ENCODE data around the gene OR2H1. TPM values are rescaled to one million over a fixed set of nuclear protein-coding genes. Genes with fewer than 3 reads are reported as not detected.

OR2H1 gene
- total and polyA plus RNA-seq, 2 donors (not counting 1 experiment from before 2014, with no cell fraction given) = not detected

DNA sequence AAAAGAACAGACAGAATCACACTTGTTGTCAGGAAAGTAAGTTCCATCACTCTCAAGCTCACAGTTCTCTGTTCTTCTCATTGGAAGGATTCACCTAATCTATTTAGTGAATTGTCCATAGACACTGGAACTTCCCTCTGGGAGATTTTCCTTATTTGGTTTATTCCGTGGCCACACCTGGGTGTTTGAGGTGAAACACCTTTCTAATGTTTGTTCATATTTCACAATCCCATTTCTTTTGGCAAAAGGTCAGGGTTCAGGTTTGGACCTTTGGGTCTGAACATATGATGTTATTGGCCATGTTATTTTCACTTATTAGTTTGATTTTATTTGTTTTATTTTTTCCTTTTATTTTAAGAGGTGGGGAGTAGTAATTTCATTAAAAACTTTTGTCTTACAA, 26.8 kb downstream of the OR2H1 start:
- no peak overlapping the region for H3K27ac Mint-ChIP-seq
- H3K27me3 ChIP-seq (replicated peaks in 1 of 4; ENCODE audit: control extremely low read depth in 1 of 4, control insufficient read depth in 3 of 4, insufficient read depth in 4 of 4, low read length in 3 of 4) = peaks cover 0 to 4% (median 0%) of the 10 kb centered on the region in 4 experiments
- H2AFZ ChIP-seq (ENCODE audit: insufficient read depth, low read depth, low read length, poor library complexity, severe bottlenecking) = no peak overlapping the region
- H3K27me3 Mint-ChIP-seq = peaks cover 23% of the 10 kb centered on the region
- DNase-seq (no peak), ATAC-seq (ENCODE audit: low read depth) (no peak)
- no peaks in the 10 kb centered on the region for H3K36me3 ChIP-seq (replicated peaks in 1 of 2; ENCODE audit: control extremely low read depth in 1 of 2, control insufficient read depth in 1 of 2, extremely low read depth in 1 of 2, insufficient read depth in 2 of 2, low read length in 1 of 2)
- peaks cover 4% of the 10 kb centered on the region for H3K9me3 Mint-ChIP-seq (ENCODE audit: insufficient read depth)
- no peaks in the 10 kb centered on the region for H3K79me2 ChIP-seq (ENCODE audit: control insufficient read depth, insufficient read depth, low read length)
- no peak overlapping the region for H3K4me2 ChIP-seq (replicated peaks; ENCODE audit: low read depth, low read length, poor library complexity, severe bottlenecking)
- no peak overlapping the region for H3K4me3 Mint-ChIP-seq
- WGBS (ENCODE audit: insufficient coverage) = no CpG with 5 or more reads among the region's 1 CpG
- ChIA-PET POLR2A (no interaction called here), CTCF (no interaction called here)
- no peaks in the 10 kb centered on the region for H3K9me3 ChIP-seq (ENCODE audit: control extremely low read depth in 1 of 3, control insufficient read depth in 2 of 3, insufficient read depth in 1 of 3, low read length in 2 of 3)
- no peak overlapping the region for H3K27ac ChIP-seq (ENCODE audit: low read length in 2 of 2)
- H3K9ac ChIP-seq (ENCODE audit: low read length) = no peak overlapping the region
- no peaks in the 10 kb centered on the region for H3K4me1 ChIP-seq (ENCODE audit: control insufficient read depth in 2 of 2, insufficient read depth in 2 of 2, low read length in 2 of 2)
- intact Hi-C loops (cut with micrococcal nuclease) = no loop called here
- TF ChIP-seq EZH2 (IDR thresholded peaks at IDR 0.05; ENCODE audit: borderline replicate concordance, insufficient read depth, low read depth, low read length, poor library complexity, severe bottlenecking) = no peak
- TF ChIP-seq, protein P1, sequence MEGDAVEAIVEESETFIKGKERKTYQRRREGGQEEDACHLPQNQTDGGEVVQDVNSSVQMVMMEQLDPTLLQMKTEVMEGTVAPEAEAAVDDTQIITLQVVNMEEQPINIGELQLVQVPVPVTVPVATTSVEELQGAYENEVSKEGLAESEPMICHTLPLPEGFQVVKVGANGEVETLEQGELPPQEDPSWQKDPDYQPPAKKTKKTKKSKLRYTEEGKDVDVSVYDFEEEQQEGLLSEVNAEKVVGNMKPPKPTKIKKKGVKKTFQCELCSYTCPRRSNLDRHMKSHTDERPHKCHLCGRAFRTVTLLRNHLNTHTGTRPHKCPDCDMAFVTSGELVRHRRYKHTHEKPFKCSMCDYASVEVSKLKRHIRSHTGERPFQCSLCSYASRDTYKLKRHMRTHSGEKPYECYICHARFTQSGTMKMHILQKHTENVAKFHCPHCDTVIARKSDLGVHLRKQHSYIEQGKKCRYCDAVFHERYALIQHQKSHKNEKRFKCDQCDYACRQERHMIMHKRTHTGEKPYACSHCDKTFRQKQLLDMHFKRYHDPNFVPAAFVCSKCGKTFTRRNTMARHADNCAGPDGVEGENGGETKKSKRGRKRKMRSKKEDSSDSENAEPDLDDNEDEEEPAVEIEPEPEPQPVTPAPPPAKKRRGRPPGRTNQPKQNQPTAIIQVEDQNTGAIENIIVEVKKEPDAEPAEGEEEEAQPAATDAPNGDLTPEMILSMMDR (IDR thresholded peaks at IDR 0.05) = no peak
- no peaks in the 10 kb centered on the region for H4K20me1 ChIP-seq (ENCODE audit: control insufficient read depth, insufficient read depth, low read length, poor library complexity, severe bottlenecking)
- H3K4me3 ChIP-seq (ENCODE audit: control extremely low read depth in 1 of 5, extremely low read depth in 1 of 5, insufficient read depth in 1 of 5, low read depth in 2 of 5, low read length in 4 of 5) = no peak overlapping the region
- H3K4me1 Mint-ChIP-seq = no peaks in the 10 kb centered on the region

DNA sequence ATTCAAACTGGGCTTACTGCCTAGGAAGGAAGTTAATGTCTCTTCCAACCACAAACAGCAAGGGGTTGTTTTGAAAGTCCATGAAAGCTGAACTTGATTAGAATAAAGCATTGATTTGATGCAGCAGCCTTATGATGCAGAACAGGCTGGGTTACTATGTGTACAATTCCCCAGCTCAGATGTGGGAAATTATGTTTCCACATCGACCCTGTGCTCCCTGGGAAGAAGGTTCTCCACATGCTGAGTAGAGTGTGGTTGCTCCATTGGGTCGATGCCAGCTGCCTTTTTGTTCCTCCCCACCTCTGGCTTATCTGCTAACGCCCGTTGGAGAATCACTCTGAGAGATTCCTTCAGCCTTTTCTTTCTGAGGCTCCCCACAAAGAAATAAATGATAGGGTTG, 29.6 kb downstream of the OR2H1 start:
- Mint-ChIP-seq H3K4me3 (no peak overlapping the region), H3K4me1 (no peaks in the 10 kb centered on the region), H3K27me3 (peaks cover 32% of the 10 kb centered on the region), H3K27ac (no peak overlapping the region), H3K9me3 (ENCODE audit: insufficient read depth) (peaks cover 4% of the 10 kb centered on the region)
- ChIA-PET POLR2A (no interaction called here), CTCF (no interaction called here)
- no peak for ATAC-seq (ENCODE audit: low read depth)
- Histone ChIP-seq H3K79me2 (ENCODE audit: control insufficient read depth, insufficient read depth, low read length) (no peaks in the 10 kb centered on the region), H3K9me3 (ENCODE audit: control extremely low read depth in 1 of 3, control insufficient read depth in 2 of 3, insufficient read depth in 1 of 3, low read length in 2 of 3) (no peaks in the 10 kb centered on the region), H3K27ac (ENCODE audit: low read length in 2 of 2) (no peak overlapping the region), H2AFZ (ENCODE audit: insufficient read depth, low read depth, low read length, poor library complexity, severe bottlenecking) (no peak overlapping the region), H3K9ac (ENCODE audit: low read length) (no peak overlapping the region), H4K20me1 (ENCODE audit: control insufficient read depth, insufficient read depth, low read length, poor library complexity, severe bottlenecking) (no peaks in the 10 kb centered on the region), H3K36me3 (replicated peaks in 1 of 2; ENCODE audit: control extremely low read depth in 1 of 2, control insufficient read depth in 1 of 2, extremely low read depth in 1 of 2, insufficient read depth in 2 of 2, low read length in 1 of 2) (no peaks in the 10 kb centered on the region), H3K27me3 (replicated peaks in 1 of 4; ENCODE audit: control extremely low read depth in 1 of 4, control insufficient read depth in 3 of 4, insufficient read depth in 4 of 4, low read length in 3 of 4) (peaks cover 0 to 9% (median 2%) of the 10 kb centered on the region in 4 experiments), H3K4me2 (replicated peaks; ENCODE audit: low read depth, low read length, poor library complexity, severe bottlenecking) (no peak overlapping the region), H3K4me1 (ENCODE audit: control insufficient read depth in 2 of 2, insufficient read depth in 2 of 2, low read length in 2 of 2) (no peaks in the 10 kb centered on the region), H3K4me3 (ENCODE audit: control extremely low read depth in 1 of 5, extremely low read depth in 1 of 5, insufficient read depth in 1 of 5, low read depth in 2 of 5, low read length in 4 of 5) (no peak overlapping the region)
- no peak for TF ChIP-seq EZH2 (IDR thresholded peaks at IDR 0.05; ENCODE audit: borderline replicate concordance, insufficient read depth, low read depth, low read length, poor library complexity, severe bottlenecking)
- TF ChIP-seq, protein P1 (IDR thresholded peaks at IDR 0.05) = no peak
- no peak for DNase-seq
- intact Hi-C loops (cut with micrococcal nuclease) = no loop called here
- WGBS (ENCODE audit: insufficient coverage) = no CpG with 5 or more reads among the region's 4 CpGs

Measured in B cell (primary cell).